ENCODE measurements around the gene SIGLEC1.

- TF ChIP-seq CTCF (conservative IDR thresholded peaks at IDR 0.05; ENCODE audit: low read depth, low read length) (no peak), EZH2phosphoT487 (IDR thresholded peaks at IDR 0.05; ENCODE audit: borderline replicate concordance, low read length) (no peak), EZH2 (IDR thresholded peaks at IDR 0.05; ENCODE audit: low read length, unreplicated experiment) (no peak)
Measured at GRCh38 chr20:3705491-3705969, 6.9 kb downstream of the SIGLEC1 start.
